ENCODE results near the gene RGPD6. TPM values are rescaled to one million over a fixed set of nuclear protein-coding genes. Genes with fewer than 3 reads are reported as not detected.
"Not testable (repeated sequence)": the region's sequence is repeated elsewhere in the genome, so short reads cannot be mapped to it uniquely, and the experiment has no call there.

The RGPD6 gene
- total RNA-seq, 1 donor = 34.9 TPM

- not testable (repeated sequence) for H3K4me3 ChIP-seq (ENCODE audit: low read depth, low read length); DNase-seq (ENCODE audit: low read depth)
These were observed 82.5 kb downstream of the RGPD6 start for GRCh38 chr2:110494488-110494887.

- DNase-seq (ENCODE audit: low read depth); H3K4me3 ChIP-seq (ENCODE audit: low read depth, low read length): not testable (repeated sequence)
These were observed 88.0 kb downstream of the RGPD6 start for GRCh38 chr2:110488991-110489390.

GRCh38 chr2:110482697-110483096 lies 94.3 kb downstream of the RGPD6 start:
- not testable (repeated sequence) for H3K4me3 ChIP-seq (ENCODE audit: low read depth, low read length); DNase-seq (ENCODE audit: low read depth)

GRCh38 chr2:110481200-110481599 lies 95.8 kb downstream of the RGPD6 start:
- DNase-seq (ENCODE audit: low read depth); H3K4me3 ChIP-seq (ENCODE audit: low read depth, low read length): not testable (repeated sequence)

GRCh38 chr2:110480084-110480483 lies 96.9 kb downstream of the RGPD6 start:
- DNase-seq (ENCODE audit: low read depth) = not testable (repeated sequence)

GRCh38 chr2:110477370-110477769 lies 99.7 kb downstream of the RGPD6 start:
- not testable (repeated sequence) for DNase-seq (ENCODE audit: low read depth); H3K4me3 ChIP-seq (ENCODE audit: low read depth, low read length)

More at GRCh38 chr2:110480084-110480483, 96.9 kb downstream of the RGPD6 start:
- not testable (repeated sequence) for H3K4me3 ChIP-seq (ENCODE audit: low read depth, low read length)

- H3K4me3 ChIP-seq (ENCODE audit: low read depth, low read length); DNase-seq (ENCODE audit: low read depth): not testable (repeated sequence)
These were observed 100.1 kb downstream of the RGPD6 start for GRCh38 chr2:110476952-110477351.

GRCh38 chr2:110475627-110476359 lies 101.2 kb downstream of the RGPD6 start:
- DNase-seq (ENCODE audit: low read depth); H3K4me3 ChIP-seq (ENCODE audit: low read depth, low read length): not testable (repeated sequence)

GRCh38 chr2:110474898-110475297 lies 102.1 kb downstream of the RGPD6 start:
- H3K4me3 ChIP-seq (ENCODE audit: low read depth, low read length); DNase-seq (ENCODE audit: low read depth): not testable (repeated sequence)

GRCh38 chr2:110473059-110473358 lies 104.0 kb downstream of the RGPD6 start:
- DNase-seq (ENCODE audit: low read depth); H3K4me3 ChIP-seq (ENCODE audit: low read depth, low read length): not testable (repeated sequence)

- H3K4me3 ChIP-seq (ENCODE audit: low read depth, low read length); DNase-seq (ENCODE audit: low read depth): not testable (repeated sequence)
These were observed 104.6 kb downstream of the RGPD6 start, which contains the start of gene LIMS4 for GRCh38 chr2:110472171-110473058. LIMS4 (minus strand) TSS chr2:110472816; CDS start chr2:110472778, 38 bp downstream.

- not testable (repeated sequence) for DNase-seq (ENCODE audit: low read depth); H3K4me3 ChIP-seq (ENCODE audit: low read depth, low read length)
These were observed 108.1 kb downstream of the RGPD6 start for GRCh38 chr2:110468921-110469320.

GRCh38 chr2:110465312-110465711 lies 111.7 kb downstream of the RGPD6 start:
- H3K4me3 ChIP-seq (ENCODE audit: low read depth, low read length); DNase-seq (ENCODE audit: low read depth): not testable (repeated sequence)

Small RNA genes within 50 kb of the gene (small RNA-seq; reads per million reads assigned to genes)
- gene AC108938.1 = not detected

Other genes with a start within 250 kb of the RGPD6 start
- 4.7 and 6.1 TPM in 2 replicates for gene LIMS4, start 104.4 kb downstream of the RGPD6 start, total RNA-seq (ENCODE audit: low replicate concordance)
- gene BUB1, start 100.8 kb upstream of the RGPD6 start, total RNA-seq (ENCODE audit: low replicate concordance) = 5.9 and 35.2 TPM in 2 replicates
- not detected in 2 replicates for gene ACOXL, start 155.4 kb upstream of the RGPD6 start, total RNA-seq (ENCODE audit: low replicate concordance)

All from fibroblast of the aortic adventitia (primary cell).